Tibial nerve (tissue), 4 donors: ENCODE results near the gene SH2D6. TPM values are rescaled to one million over a fixed set of nuclear protein-coding genes. Genes with fewer than 3 reads are reported as not detected.
"Not testable (repeated sequence)": the region's sequence is repeated elsewhere in the genome, so short reads cannot be mapped to it uniquely, and the experiment has no call there.

Experiments used
- DNase-seq, 2 donors: peaks; one replicate each; pipeline ENCODE4 v3.0.0-alpha.2; 2019; ENCODE audit warnings: low spot score in 2 of 2
- H3K27ac ChIP-seq, 4 donors: fragments of 200-600 bp; sonication (generic) in 3 of 4; one replicate each; pipeline ENCODE4 v1.5.1; 2017 to 2019; ENCODE audit warnings: mild to moderate bottlenecking in 1 of 4
- H3K27me3 ChIP-seq, 2 donors: fragments of 200-600 bp; sonication (generic) in 1 of 2; one replicate each; pipeline versions ENCODE4 v1.5.1 to v1.6.0; 2017 to 2019
- H3K36me3 ChIP-seq, 3 donors: fragments of 200-600 bp; sonication (generic); one replicate each; pipeline ENCODE4 v1.5.1; 2018 to 2019
- H3K4me1 ChIP-seq, 4 donors: fragments of 200-600 bp; sonication (generic) in 3 of 4; one replicate each; pipeline ENCODE4 v1.5.1; 2017 to 2019
- H3K4me3 ChIP-seq, 4 donors: fragments of 200-600 bp; sonication (generic) in 3 of 4; one replicate each; pipeline ENCODE4 v1.5.1; 2017 to 2019; ENCODE audit warnings: mild to moderate bottlenecking in 1 of 4, moderate library complexity in 1 of 4
- H3K9me3 ChIP-seq, 4 donors: fragments of 200-600 bp; sonication (generic) in 3 of 4; one replicate each; pipeline ENCODE4 v1.5.1; 2017 to 2019
- EP300 ChIP-seq, 2 donors: sonication (generic); formaldehyde crosslinking; IDR thresholded peaks; one replicate each; pipeline ENCODE4 v1.6.1; 2017; ENCODE audit warnings: antibody characterized with exemption in 2 of 2, mild to moderate bottlenecking in 1 of 2
- POLR2A ChIP-seq, 2 donors: fragments of 450-650 bp; IDR thresholded peaks; one replicate each; pipeline ENCODE4 v1.6.1; 2017; ENCODE audit warnings: antibody characterized with exemption in 2 of 2, mild to moderate bottlenecking in 2 of 2, moderate library complexity in 2 of 2
- WGBS, 2 donors: methylation state at CpG; one replicate each; pipeline ENCODE4 v1.1.5; 2018; 5-methylcytosine and 5-hydroxymethylcytosine counted together
- total RNA-seq, 4 donors: library from RNA; depleted of rRNA; stranded (reverse); fragments of >200 nt; gene quantifications; one replicate each; pipeline ENCODE4 v1.1.0, GENCODE V29; 2016
- TF ChIP-seq, protein P1 (sequence below), 5 experiments: fragments of 200-600 bp in 3 of 5; fragments of 450-650 bp in 2 of 5; sonication (generic) in 3 of 5; IDR thresholded peaks; one replicate each; pipeline ENCODE4 v1.5.1; 2016 to 2019; ENCODE audit warnings: antibody characterized with exemption in 5 of 5, mild to moderate bottlenecking in 3 of 5, moderate library complexity in 2 of 5

The SH2D6 gene
- total RNA-seq, 4 donors from 2014 or later = 1.1 TPM; not detected in 3

GRCh38 chr2:85436836-85437487 is 18.4 kb downstream of the SH2D6 start:
- H3K4me3 ChIP-seq = peak overlapping the region in 2 of 4 donors; percentile 55 to 57
- H3K27ac ChIP-seq = peak overlapping the region; percentile 87 to 100 (median 98)
- DNase-seq = no peak
- WGBS, 2 donors = 33 to 38% methylated on average over 10 of the region's 10 CpGs
- TF ChIP-seq EP300 (IDR thresholded peaks at IDR 0.05) (no peak), POLR2A (IDR thresholded peaks at IDR 0.05) (no peak)
- TF ChIP-seq, protein P1, sequence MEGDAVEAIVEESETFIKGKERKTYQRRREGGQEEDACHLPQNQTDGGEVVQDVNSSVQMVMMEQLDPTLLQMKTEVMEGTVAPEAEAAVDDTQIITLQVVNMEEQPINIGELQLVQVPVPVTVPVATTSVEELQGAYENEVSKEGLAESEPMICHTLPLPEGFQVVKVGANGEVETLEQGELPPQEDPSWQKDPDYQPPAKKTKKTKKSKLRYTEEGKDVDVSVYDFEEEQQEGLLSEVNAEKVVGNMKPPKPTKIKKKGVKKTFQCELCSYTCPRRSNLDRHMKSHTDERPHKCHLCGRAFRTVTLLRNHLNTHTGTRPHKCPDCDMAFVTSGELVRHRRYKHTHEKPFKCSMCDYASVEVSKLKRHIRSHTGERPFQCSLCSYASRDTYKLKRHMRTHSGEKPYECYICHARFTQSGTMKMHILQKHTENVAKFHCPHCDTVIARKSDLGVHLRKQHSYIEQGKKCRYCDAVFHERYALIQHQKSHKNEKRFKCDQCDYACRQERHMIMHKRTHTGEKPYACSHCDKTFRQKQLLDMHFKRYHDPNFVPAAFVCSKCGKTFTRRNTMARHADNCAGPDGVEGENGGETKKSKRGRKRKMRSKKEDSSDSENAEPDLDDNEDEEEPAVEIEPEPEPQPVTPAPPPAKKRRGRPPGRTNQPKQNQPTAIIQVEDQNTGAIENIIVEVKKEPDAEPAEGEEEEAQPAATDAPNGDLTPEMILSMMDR (IDR thresholded peaks at IDR 0.05) = no peak
- H3K36me3 ChIP-seq = no peaks in the 10 kb centered on the region
- H3K9me3 ChIP-seq = no peaks in the 10 kb centered on the region
- H3K27me3 ChIP-seq = no peaks in the 10 kb centered on the region
- peaks cover 4 to 70% (median 52%) of the 10 kb centered on the region in 4 donors for H3K4me1 ChIP-seq

DNA sequence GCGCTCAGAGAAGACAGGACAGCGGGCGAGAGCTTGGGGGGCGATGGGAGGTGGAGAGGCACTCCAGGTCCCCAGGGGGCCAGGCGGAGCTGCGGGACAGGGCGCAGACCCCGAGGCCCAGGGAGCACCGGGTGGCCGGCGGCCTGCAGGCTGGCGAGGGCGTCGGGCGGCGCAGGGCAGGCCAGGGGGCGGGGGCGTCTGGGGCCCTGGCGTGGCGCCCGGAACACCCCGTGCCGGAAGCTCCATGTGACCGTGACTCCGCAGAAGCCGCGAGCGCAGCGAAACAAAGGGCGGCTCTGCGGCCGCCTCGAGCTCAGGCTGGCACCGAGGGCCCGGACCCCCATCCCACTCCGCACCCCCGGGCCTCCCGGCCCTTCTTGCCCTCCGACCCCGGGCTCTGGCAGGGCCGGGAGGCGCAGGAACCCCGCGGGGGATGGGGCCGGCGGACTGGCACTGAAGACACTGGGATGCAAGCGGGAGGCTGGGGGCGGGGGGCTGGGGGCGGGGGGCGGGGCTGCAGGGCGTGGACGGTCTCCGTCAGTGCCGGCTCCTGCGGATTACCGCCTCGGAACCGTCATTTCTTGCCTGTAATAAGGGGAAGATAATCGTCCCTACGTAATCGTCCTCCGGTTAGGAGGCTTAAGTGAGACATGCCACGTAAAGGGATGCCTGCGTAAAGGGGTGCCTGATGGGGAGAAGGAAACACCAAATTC is 19.1 kb downstream of the SH2D6 start:
- 2 to 5% methylated on average over 19 to 33 of the region's 64 CpGs for WGBS, 2 donors
- DNase-seq = peak; percentile 76 to 85
- peak; percentile 77 to 96 for TF ChIP-seq EP300 (IDR thresholded peaks at IDR 0.05)
- TF ChIP-seq, protein P1 (IDR thresholded peaks at IDR 0.05) = peak in 2 of 5 experiments; percentile 34 to 35
- peak; percentile 76 to 90 for TF ChIP-seq POLR2A (IDR thresholded peaks at IDR 0.05)
- Histone ChIP-seq H3K27ac (peak overlapping the region; percentile 87 to 100 (median 98)), H3K4me1 (peaks cover 4 to 68% (median 52%) of the 10 kb centered on the region in 4 donors), H3K9me3 (no peaks in the 10 kb centered on the region), H3K36me3 (no peaks in the 10 kb centered on the region), H3K27me3 (no peaks in the 10 kb centered on the region), H3K4me3 (peak overlapping the region; percentile 20 to 57 (median 43))

DNA sequence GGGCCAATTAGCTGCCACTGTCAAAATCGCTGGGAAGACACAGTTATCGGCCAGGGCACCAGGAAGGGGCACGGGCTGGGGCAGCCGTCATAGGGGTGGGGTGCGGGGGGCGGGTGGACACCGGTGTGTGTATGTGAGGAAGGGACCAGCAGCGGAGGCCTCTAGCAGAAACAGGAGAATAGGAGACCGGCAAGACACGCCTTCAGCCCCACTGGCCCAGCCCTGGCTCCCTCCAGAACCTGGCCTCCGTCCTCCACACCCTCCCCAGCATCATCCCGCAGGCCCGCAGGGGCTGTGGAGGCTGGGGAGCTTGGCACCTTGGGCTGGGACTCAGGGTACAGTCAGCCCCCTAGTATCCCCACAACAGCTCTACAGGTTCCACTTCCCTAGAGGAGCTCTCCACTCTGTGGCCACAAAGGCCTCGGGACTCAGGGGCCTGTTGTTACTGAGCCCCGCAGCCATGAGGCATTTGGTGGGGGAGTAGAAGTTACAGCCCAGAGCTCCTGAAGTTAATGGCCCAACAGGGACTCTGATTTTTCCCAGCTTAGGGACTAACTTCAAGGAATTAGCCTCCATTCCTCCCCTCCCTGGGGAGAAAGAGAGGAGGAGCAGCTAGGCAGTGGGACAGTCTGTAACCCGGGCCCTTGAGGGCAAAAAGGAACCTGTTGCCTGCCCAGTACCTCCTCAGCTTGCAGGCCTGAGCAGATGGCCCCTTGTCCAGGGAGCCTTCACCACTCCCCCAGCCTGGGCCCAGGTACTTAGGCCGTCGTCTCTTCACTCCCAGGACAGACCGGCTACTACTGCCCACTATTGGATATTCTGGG is 19.9 kb downstream of the SH2D6 start:
- TF ChIP-seq POLR2A (IDR thresholded peaks at IDR 0.05) (no peak), EP300 (IDR thresholded peaks at IDR 0.05) (no peak)
- TF ChIP-seq, protein P1 (IDR thresholded peaks at IDR 0.05) = no peak
- H3K27me3 ChIP-seq = no peaks in the 10 kb centered on the region
- peaks cover 4 to 61% (median 47%) of the 10 kb centered on the region in 4 donors for H3K4me1 ChIP-seq
- no peaks in the 10 kb centered on the region for H3K9me3 ChIP-seq
- peak overlapping the region; percentile 87 to 100 (median 98) for H3K27ac ChIP-seq
- no peaks in the 10 kb centered on the region for H3K36me3 ChIP-seq
- 30 to 39% methylated on average over 17 of the region's 19 CpGs for WGBS, 2 donors
- no peak for DNase-seq
- H3K4me3 ChIP-seq = peak overlapping the region; percentile 20 to 57 (median 43)

- Histone ChIP-seq H3K27me3 (no peaks in the 10 kb centered on the region), H3K27ac (peak overlapping the region; percentile 87 to 100 (median 98)), H3K4me1 (peaks cover 4 to 54% (median 40%) of the 10 kb centered on the region in 4 donors), H3K36me3 (no peaks in the 10 kb centered on the region), H3K9me3 (no peaks in the 10 kb centered on the region), H3K4me3 (no peak overlapping the region)
- no peak for DNase-seq
- TF ChIP-seq, protein P1 (IDR thresholded peaks at IDR 0.05) = no peak
- TF ChIP-seq POLR2A (IDR thresholded peaks at IDR 0.05) (no peak), EP300 (IDR thresholded peaks at IDR 0.05) (no peak)
- WGBS, 2 donors = 56 to 60% methylated on average over 6 of the region's 6 CpGs
Observed at GRCh38 chr2:85439025-85439472, 20.5 kb downstream of the SH2D6 start.

- H3K27ac ChIP-seq = peak overlapping the region in 3 of 4 donors; percentile 97 to 100 (median 99)
Observed at GRCh38 chr2:85439569-85439968, 21.1 kb downstream of the SH2D6 start.

More at GRCh38 chr2:85439569-85439968, 21.1 kb downstream of the SH2D6 start:
- H3K9me3 ChIP-seq, H3K27me3 ChIP-seq, H3K36me3 ChIP-seq, DNase-seq, H3K4me3 ChIP-seq: not testable (repeated sequence)
- peaks cover 4 to 49% (median 35%) of the 10 kb centered on the region in 4 donors for H3K4me1 ChIP-seq
- 90 to 94% methylated on average over 9 of the region's 9 CpGs for WGBS, 2 donors
